Activated CD4-positive, alpha-beta T cell treated with anti-CD3 and anti-CD28 coated beads, Interleukin-2, amount 10 ng/mL, durations not matched to agents 7 days and 5 days (primary cell): ENCODE measurements around the gene SPI1. TPM values are rescaled to one million over a fixed set of nuclear protein-coding genes. Genes with fewer than 3 reads are reported as not detected.

Experiments used
- CTCF ChIA-PET: fragments of 350-600 bp; sonication (Branson Sonifier 250); formaldehyde crosslinking; loops from one replicate; lab custom pipeline; 2021; ENCODE audit warnings: antibody characterized with exemption; lab: Charles Lee
- POLR2A ChIA-PET: fragments of 350-600 bp; sonication (Branson Sonifier 250); formaldehyde crosslinking; loops from one replicate; lab custom pipeline; 2021; ENCODE audit warnings: antibody characterized with exemption; lab: Charles Lee
- DNase-seq: peaks from one replicate; pipeline ENCODE4 v3.0.0-alpha.2; 2020
- H3K27ac Mint-ChIP-seq: one replicate; pipeline ENCODE4 v1.8.0; 2021; ENCODE audit warnings: mild to moderate bottlenecking, moderate library complexity, mixed read lengths
- H3K27me3 Mint-ChIP-seq: one replicate; pipeline ENCODE4 v1.8.0; 2021; ENCODE audit warnings: mixed read lengths
- H3K36me3 Mint-ChIP-seq: one replicate; pipeline ENCODE4 v1.8.0; 2021; ENCODE audit warnings: low read depth, mixed read lengths
- H3K4me1 Mint-ChIP-seq: one replicate; pipeline ENCODE4 v1.8.0; 2021; ENCODE audit warnings: mixed read lengths
- H3K4me3 Mint-ChIP-seq: one replicate; pipeline ENCODE4 v1.8.0; 2021; ENCODE audit warnings: mild to moderate bottlenecking, moderate library complexity, mixed read lengths
- H3K9me3 Mint-ChIP-seq: one replicate; pipeline ENCODE4 v1.8.0; 2021; ENCODE audit warnings: mixed read lengths
- total RNA-seq, 2 experiments: library from RNA; stranded (reverse); gene quantifications; one replicate each; pipeline ENCODE4 v1.2.3, GENCODE V29; 2021

Gene SPI1
- total RNA-seq, 2 experiments from 2014 or later, result not detected

GRCh38 chr11:47399860-47400767 lies 21.8 kb upstream of the SPI1 start:
- Mint-ChIP-seq H3K9me3 (no peaks in the 10 kb centered on the region), H3K4me1 (peaks cover 28% of the 10 kb centered on the region), H3K27me3 (no peaks in the 10 kb centered on the region), H3K36me3 (no peaks in the 10 kb centered on the region), H3K4me3 (peak overlapping the region; percentile 72), H3K27ac (peak overlapping the region; percentile 72)
- ChIA-PET CTCF (interaction anchor here (0.6 to 2.1 kb wide), 6 partner anchors 10 to 253 kb away, joined by 3 to 10 read pairs (median 6); no protein-coding TSS in a partner anchor), POLR2A (interaction anchor here (0.6 kb wide), 2 partner anchors 13 to 29 kb away, joined by 3 to 4 read pairs; no protein-coding TSS in a partner anchor)
- peak; percentile 31 for DNase-seq

GRCh38 chr11:47398551-47398950 lies 20.2 kb upstream of the SPI1 start:
- DNase-seq, result no peak
- Mint-ChIP-seq H3K9me3 (no peaks in the 10 kb centered on the region), H3K4me1 (peaks cover 40% of the 10 kb centered on the region), H3K36me3 (no peaks in the 10 kb centered on the region), H3K27me3 (no peaks in the 10 kb centered on the region), H3K4me3 (no peak overlapping the region), H3K27ac (no peak overlapping the region)
- POLR2A ChIA-PET, result no interaction called here
- CTCF ChIA-PET, result interaction anchor here (1.1 to 2.1 kb wide), 3 partner anchors 10 to 25 kb away, joined by 4 to 10 read pairs (median 7); no protein-coding TSS in a partner anchor

DNA sequence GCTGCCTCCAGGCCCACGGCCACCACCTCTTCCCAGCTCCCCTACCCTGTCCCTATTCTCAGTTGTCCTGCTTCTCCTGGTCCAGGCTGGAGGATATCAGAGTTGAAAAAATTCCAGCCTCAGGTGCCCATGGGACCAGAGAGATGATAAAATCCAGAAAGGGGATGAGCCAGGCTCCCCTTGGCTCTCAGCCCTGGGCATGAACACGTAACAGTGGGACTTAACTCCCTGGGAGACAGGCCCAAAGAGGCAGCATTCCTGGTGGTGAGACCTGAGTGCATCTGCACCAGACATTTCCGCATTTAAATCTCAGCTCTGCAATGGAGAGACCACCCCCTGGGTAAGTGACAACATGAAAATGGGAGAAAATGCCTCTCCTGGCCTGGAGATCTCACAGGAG lies 19.7 kb upstream of the SPI1 start:
- H3K27me3 Mint-ChIP-seq, result no peaks in the 10 kb centered on the region
- no peaks in the 10 kb centered on the region for H3K36me3 Mint-ChIP-seq
- no peak overlapping the region for H3K27ac Mint-ChIP-seq
- no peaks in the 10 kb centered on the region for H3K9me3 Mint-ChIP-seq
- ChIA-PET CTCF (interaction anchor here (1.1 to 1.7 kb wide), 4 partner anchors 10 to 125 kb away, joined by 3 to 7 read pairs (median 4); no protein-coding TSS in a partner anchor), POLR2A (no interaction called here)
- DNase-seq, result no peak
- H3K4me1 Mint-ChIP-seq, result peaks cover 42% of the 10 kb centered on the region
- H3K4me3 Mint-ChIP-seq, result no peak overlapping the region

- ChIA-PET CTCF (no interaction called here), POLR2A (no interaction called here)
- no peak overlapping the region for H3K4me3 Mint-ChIP-seq
Measured at GRCh38 chr11:47396049-47396320, 17.6 kb upstream of the SPI1 start.

GRCh38 chr11:47395223-47396048 lies 17.1 kb upstream of the SPI1 start:
- no peaks in the 10 kb centered on the region for H3K9me3 Mint-ChIP-seq
- no peak overlapping the region for H3K4me3 Mint-ChIP-seq
- H3K27me3 Mint-ChIP-seq, result no peaks in the 10 kb centered on the region
- ChIA-PET CTCF (interaction anchor here (0.6 to 1.3 kb wide), 3 partner anchors 9 to 547 kb away, joined by 3 read pairs; no protein-coding TSS in a partner anchor), POLR2A (no interaction called here)
- no peak for DNase-seq
- H3K4me1 Mint-ChIP-seq, result peaks cover 44% of the 10 kb centered on the region
- H3K36me3 Mint-ChIP-seq, result no peaks in the 10 kb centered on the region
- peak overlapping the region; percentile 94 for H3K27ac Mint-ChIP-seq

More at GRCh38 chr11:47396049-47396320, 17.6 kb upstream of the SPI1 start:
- Mint-ChIP-seq H3K27ac (peak overlapping the region; percentile 94), H3K27me3 (no peaks in the 10 kb centered on the region), H3K36me3 (no peaks in the 10 kb centered on the region), H3K4me1 (peaks cover 48% of the 10 kb centered on the region), H3K9me3 (no peaks in the 10 kb centered on the region)
- DNase-seq, result no peak

GRCh38 chr11:47394322-47395222 lies 16.2 kb upstream of the SPI1 start:
- H3K27me3 Mint-ChIP-seq, result no peaks in the 10 kb centered on the region
- H3K27ac Mint-ChIP-seq, result peak overlapping the region; percentile 94
- H3K4me3 Mint-ChIP-seq, result peak overlapping the region; percentile 41
- no peaks in the 10 kb centered on the region for H3K36me3 Mint-ChIP-seq
- H3K9me3 Mint-ChIP-seq, result no peaks in the 10 kb centered on the region
- POLR2A ChIA-PET, result no interaction called here
- peak; percentile 67 for DNase-seq
- peaks cover 47% of the 10 kb centered on the region for H3K4me1 Mint-ChIP-seq
- CTCF ChIA-PET, result interaction anchor here (0.6 to 1.3 kb wide), 4 partner anchors 8 to 548 kb away, joined by 3 to 6 read pairs (median 3); no protein-coding TSS in a partner anchor

DNA sequence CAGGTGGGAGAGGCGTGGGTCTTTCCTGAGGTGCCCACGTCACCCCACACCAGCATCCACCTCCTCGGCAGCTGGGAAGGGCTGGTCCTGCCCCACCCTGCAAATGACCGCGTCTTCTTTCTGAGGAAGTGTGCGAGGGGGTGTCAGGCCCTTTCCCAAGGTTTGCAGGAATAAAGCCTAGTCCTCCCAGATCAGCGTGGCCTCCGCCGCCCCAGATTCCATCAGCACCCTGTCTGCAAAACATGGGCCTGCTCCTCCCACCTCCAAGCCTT lies 15.6 kb upstream of the SPI1 start:
- Mint-ChIP-seq H3K27ac (peak overlapping the region; percentile 94), H3K9me3 (no peaks in the 10 kb centered on the region), H3K27me3 (no peaks in the 10 kb centered on the region), H3K4me1 (peaks cover 49% of the 10 kb centered on the region), H3K36me3 (no peaks in the 10 kb centered on the region), H3K4me3 (no peak overlapping the region)
- ChIA-PET CTCF (interaction anchor here (1.1 to 4.0 kb wide), 2 partner anchors 9 to 15 kb away, joined by 6 to 26 read pairs; partner anchors contain the start of gene SPI1), POLR2A (no interaction called here)
- no peak for DNase-seq

DNA sequence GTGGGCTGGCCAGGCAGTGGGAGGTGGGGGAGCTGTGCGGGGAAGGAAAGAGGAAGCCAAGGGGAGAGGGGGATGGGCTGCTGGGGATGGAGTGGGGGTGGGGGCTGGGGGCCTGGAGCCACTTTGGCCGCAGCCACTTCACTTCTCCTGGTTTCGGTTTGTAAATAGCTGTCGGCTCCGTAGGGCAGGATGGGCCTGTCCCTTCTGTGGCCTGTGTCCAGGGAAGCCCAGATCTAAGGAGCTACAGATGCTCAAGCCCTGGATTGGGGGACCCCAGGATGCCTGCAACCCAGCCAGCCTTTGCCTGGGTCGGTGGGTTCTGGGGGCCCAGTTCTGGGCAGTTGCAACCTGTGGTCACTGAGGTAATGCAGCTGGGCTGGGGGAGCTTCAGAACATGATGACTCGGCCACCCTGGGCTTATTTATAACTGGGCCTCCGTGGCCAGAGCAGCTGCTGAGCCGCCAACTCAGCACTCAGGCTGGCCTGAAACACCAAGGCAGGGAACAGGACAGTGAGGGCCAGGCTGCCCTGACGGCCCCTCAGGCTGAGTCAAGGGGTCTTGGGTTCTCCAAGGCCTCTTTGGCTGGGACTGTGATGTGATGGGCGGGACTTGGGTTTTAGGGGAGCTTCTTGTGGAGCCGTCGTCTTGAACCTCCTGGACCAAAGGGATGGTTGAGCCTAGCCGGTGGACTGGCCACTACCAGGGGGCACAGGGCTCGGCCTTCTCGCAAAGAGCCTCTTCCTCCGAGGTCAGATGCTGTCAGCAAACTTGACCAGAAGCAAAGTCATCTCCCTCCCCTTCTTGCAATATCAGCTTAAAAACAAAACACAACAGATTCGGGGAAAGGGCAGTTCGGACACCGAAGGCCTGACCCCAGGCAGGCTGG lies 15.1 kb upstream of the SPI1 start:
- H3K27me3 Mint-ChIP-seq, result no peaks in the 10 kb centered on the region
- no peak overlapping the region for H3K4me3 Mint-ChIP-seq
- ChIA-PET POLR2A (interaction anchor here (0.6 kb wide), 2 partner anchors 14 to 20 kb away, joined by 3 read pairs; no protein-coding TSS in a partner anchor), CTCF (interaction anchor here (1.1 to 4.0 kb wide), 4 partner anchors 9 to 22 kb away, joined by 3 to 26 read pairs (median 5); partner anchors contain the start of gene SPI1)
- H3K27ac Mint-ChIP-seq, result peak overlapping the region; percentile 94
- peaks cover 50% of the 10 kb centered on the region for H3K4me1 Mint-ChIP-seq
- no peaks in the 10 kb centered on the region for H3K9me3 Mint-ChIP-seq
- H3K36me3 Mint-ChIP-seq, result no peaks in the 10 kb centered on the region
- DNase-seq, result no peak

GRCh38 chr11:47392546-47393162 lies 14.3 kb upstream of the SPI1 start:
- no peak for DNase-seq
- no peaks in the 10 kb centered on the region for H3K36me3 Mint-ChIP-seq
- ChIA-PET POLR2A (interaction anchor here (0.6 kb wide), 2 partner anchors 15 to 346 kb away, joined by 3 read pairs; no protein-coding TSS in a partner anchor), CTCF (interaction anchor here (1.3 to 4.0 kb wide), 3 partner anchors 13 to 23 kb away, joined by 3 to 26 read pairs (median 4); partner anchors contain the start of gene SPI1)
- H3K4me3 Mint-ChIP-seq, result no peak overlapping the region
- H3K9me3 Mint-ChIP-seq, result no peaks in the 10 kb centered on the region
- peak overlapping the region; percentile 76 for H3K27ac Mint-ChIP-seq
- no peaks in the 10 kb centered on the region for H3K27me3 Mint-ChIP-seq
- H3K4me1 Mint-ChIP-seq, result peaks cover 52% of the 10 kb centered on the region

DNA sequence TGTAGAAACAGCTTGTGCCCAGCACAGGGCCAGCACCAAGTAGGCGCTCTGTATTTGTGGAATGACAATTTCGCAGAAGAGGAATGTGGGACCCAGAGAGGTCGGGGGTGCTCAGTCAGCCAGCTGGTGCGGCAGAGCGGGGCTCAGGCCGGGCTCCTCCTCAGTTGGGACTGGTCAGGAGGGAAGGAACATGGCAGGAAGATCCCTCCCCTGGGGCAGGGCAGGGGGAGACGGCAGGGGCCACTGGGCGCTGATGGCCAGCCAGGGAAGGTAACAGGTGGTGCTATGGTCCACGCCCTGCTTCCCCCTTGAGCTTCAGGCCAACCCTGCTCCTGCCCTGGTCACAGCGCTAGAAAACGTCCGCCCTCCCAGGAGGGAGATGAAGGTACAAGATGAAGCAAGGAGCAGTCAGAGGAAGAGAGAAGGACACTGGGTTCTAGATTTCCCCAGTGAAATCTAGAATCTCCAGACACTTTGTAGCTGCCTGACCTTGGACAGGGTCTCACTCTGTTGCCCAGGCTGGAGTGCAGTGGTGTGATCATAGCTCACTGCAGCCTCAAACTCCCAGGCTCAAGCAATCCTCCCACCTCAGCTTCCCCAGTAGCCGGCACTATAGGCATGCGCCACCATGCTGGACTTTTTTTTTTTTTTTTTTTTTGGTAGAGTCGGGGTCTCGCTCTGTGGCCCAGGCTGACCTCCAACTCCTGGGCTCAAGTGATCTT lies 13.5 kb upstream of the SPI1 start:
- Mint-ChIP-seq H3K27me3 (no peaks in the 10 kb centered on the region), H3K9me3 (no peaks in the 10 kb centered on the region), H3K36me3 (no peaks in the 10 kb centered on the region), H3K4me3 (no peak overlapping the region), H3K27ac (no peak overlapping the region), H3K4me1 (peaks cover 52% of the 10 kb centered on the region)
- ChIA-PET POLR2A (interaction anchor here (0.6 kb wide), 1 partner anchor 346 kb away, joined by 3 read pairs; no protein-coding TSS in a partner anchor), CTCF (interaction anchor here (0.6 to 6.4 kb wide), 6 partner anchors 13 to 718 kb away, joined by 3 to 29 read pairs (median 3); partner anchors contain the start of gene SPI1)
- no peak for DNase-seq
